ENCODE measurements around the gene RPP25L.

RPP25L gene

DNA sequence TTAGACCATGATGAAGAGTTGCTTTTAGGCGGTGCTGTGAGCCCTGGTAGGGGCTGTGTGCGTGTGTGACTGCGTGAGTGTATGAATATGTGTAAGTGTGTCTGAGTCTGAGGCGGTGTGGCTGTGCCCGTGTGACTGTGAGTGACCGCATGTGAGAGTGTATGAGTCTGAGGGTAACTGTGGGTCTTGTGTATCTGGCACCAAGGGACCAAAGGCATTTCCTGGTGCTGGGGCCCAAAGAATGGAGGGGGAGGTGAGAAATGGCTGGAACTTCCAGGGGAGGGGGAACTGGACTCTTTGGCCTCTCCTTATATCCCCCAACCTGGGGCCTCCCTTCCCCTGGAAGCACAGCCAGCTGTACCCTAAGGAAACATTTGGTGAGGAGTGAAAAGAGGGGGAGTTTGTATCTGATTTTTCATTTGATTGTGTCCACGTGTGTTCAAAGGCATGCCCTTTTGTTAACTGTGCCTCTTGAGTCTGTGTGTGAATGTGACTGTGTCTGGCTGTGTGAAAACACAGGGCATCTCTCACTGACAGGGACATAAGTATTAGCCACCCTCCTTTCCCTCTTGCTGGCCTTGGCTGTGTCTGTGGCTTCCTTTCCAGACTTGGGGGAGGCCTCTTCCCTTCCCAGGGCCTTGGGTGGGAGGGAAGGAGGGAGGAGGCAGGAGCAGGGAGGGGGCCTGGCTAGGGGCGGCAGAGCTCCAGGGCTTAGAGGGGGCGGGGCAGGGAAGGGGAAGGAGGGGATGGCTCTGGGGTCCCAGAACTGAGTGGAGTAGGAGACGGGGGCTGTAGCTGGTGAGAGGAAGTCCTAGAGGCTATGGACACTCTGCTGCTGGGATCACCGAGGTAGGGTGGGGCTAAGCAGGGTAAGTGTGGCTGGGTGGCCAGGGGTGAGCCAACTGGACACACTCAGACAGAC, 41.5 kb upstream of the RPP25L start:
- no peak overlapping the region for H3K4me3 ChIP-seq (ENCODE audit: low read depth, low read length)
- DNase-seq (ENCODE audit: low read depth) = no peak
- TF ChIP-seq, protein P1, sequence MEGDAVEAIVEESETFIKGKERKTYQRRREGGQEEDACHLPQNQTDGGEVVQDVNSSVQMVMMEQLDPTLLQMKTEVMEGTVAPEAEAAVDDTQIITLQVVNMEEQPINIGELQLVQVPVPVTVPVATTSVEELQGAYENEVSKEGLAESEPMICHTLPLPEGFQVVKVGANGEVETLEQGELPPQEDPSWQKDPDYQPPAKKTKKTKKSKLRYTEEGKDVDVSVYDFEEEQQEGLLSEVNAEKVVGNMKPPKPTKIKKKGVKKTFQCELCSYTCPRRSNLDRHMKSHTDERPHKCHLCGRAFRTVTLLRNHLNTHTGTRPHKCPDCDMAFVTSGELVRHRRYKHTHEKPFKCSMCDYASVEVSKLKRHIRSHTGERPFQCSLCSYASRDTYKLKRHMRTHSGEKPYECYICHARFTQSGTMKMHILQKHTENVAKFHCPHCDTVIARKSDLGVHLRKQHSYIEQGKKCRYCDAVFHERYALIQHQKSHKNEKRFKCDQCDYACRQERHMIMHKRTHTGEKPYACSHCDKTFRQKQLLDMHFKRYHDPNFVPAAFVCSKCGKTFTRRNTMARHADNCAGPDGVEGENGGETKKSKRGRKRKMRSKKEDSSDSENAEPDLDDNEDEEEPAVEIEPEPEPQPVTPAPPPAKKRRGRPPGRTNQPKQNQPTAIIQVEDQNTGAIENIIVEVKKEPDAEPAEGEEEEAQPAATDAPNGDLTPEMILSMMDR (IDR thresholded peaks at IDR 0.05; ENCODE audit: insufficient read depth, low read depth, low read length, missing control alignments) = no peak

GRCh38 chr9:34652602-34653000, 40.7 kb upstream of the RPP25L start:
- no peak for DNase-seq (ENCODE audit: low read depth)
- peak overlapping the region; percentile 25 for H3K4me3 ChIP-seq (ENCODE audit: low read depth, low read length)
- TF ChIP-seq, protein P1 (IDR thresholded peaks at IDR 0.05; ENCODE audit: insufficient read depth, low read depth, low read length, missing control alignments) = no peak

DNA sequence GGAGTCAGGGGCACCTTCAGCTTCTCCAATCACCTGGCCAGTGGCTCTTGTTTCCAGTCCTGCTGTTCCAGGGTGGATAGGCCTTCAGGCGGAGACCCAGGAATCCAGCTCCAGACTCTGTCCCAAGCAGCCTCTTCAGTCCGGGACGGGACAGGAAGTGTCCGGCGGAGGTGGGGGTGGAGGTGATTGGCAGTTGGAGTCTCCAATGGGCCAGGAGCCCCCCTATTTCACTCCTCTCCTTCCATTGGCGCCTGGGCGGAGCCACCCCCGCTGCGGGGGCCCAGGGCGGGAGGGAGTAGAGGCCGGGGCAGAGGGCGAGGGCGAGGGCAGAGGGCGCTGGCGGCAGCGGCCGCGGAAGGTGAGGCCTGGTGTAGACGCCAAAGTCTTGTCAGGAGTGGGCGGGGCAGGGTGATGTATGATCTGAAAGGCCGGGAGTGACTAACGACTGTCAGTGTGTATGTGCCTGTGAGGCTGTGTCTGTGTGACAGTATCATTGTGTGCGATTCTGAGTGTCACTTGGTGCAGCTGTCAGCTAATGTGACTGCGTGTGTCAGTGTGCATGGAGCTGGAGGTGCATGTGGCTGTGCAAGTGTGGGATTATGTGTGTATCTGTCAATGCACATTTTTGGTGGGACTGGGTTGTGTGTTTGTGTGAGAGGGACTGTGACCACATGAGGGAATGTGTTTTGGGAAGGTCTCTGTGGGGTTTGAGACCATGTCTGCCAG, 40.1 kb upstream of the RPP25L start, which contains the start of gene IL11RA:
Gene IL11RA, plus strand, starts transcription at position 310 of the 726 bp plus-strand sequence. CDS start 3,033 bp downstream, outside the sequence.
- TF ChIP-seq, protein P1 (IDR thresholded peaks at IDR 0.05; ENCODE audit: insufficient read depth, low read depth, low read length, missing control alignments) = no peak
- H3K4me3 ChIP-seq (ENCODE audit: low read depth, low read length) = peak within 1 kb of the TSS; percentile 25
- DNase-seq (ENCODE audit: low read depth) = peak; percentile 76

- TF ChIP-seq, protein P1 (IDR thresholded peaks at IDR 0.05; ENCODE audit: insufficient read depth, low read depth, low read length, missing control alignments) = no peak
- H3K4me3 ChIP-seq (ENCODE audit: low read depth, low read length) = no peak overlapping the region
- DNase-seq (ENCODE audit: low read depth) = no peak
Observed at GRCh38 chr9:34651321-34651720, 39.4 kb upstream of the RPP25L start.

DNA sequence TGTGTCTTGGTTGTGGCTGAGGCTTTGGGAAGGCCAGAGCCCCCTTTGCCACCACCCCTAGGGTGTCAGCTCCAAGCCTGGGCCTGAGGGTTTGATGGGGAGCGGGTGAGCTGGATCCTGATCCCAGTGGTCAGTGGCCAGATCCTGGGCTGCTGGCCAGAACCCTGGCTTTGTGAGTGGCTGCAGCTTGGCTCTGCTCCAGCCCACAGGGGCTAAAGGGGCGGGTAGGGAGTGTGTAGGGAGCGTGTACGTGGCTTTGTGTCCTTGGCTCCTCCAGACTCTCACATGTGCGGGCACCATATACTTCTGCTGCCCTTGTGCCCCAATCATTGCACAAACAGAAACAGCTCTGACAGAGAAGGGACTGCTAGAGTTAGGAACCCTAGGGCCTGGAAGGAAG, 38.9 kb upstream of the RPP25L start:
- DNase-seq (ENCODE audit: low read depth) = no peak
- no peak overlapping the region for H3K4me3 ChIP-seq (ENCODE audit: low read depth, low read length)

DNA sequence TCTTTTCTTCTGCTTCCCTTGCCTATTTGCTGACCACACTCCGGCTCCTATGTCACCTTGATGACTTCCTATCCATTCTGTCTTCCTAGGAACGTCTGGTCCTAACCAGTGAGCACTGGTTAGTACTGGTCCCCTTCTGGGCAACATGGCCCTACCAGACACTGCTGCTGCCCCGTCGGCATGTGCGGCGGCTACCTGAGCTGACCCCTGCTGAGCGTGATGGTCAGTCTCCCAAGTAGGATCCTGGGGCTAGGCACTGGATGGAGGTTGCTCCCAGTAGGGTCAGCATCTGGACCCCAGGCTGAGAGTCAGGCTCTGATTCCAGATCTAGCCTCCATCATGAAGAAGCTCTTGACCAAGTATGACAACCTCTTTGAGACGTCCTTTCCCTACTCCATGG, 36.8 kb upstream of the RPP25L start:
- TF ChIP-seq, protein P1 (IDR thresholded peaks at IDR 0.05; ENCODE audit: insufficient read depth, low read depth, low read length, missing control alignments) = no peak
- no peak overlapping the region for H3K4me3 ChIP-seq (ENCODE audit: low read depth, low read length)
- no peak for DNase-seq (ENCODE audit: low read depth)

More for the DNA sequence above, 38.9 kb upstream of the RPP25L start:
- TF ChIP-seq, protein P1 (IDR thresholded peaks at IDR 0.05; ENCODE audit: insufficient read depth, low read depth, low read length, missing control alignments) = no peak

Data from GM12865 (cell line).